Measurements from ENCODE around the gene AAGAB.
"Not testable (repeated sequence)": the region's sequence is repeated elsewhere in the genome, so short reads cannot be mapped to it uniquely, and the experiment has no call there.

AAGAB gene

GRCh38 chr15:67154249-67154648 is 100.2 kb downstream of the AAGAB start:
- DNase-seq (ENCODE audit: low read depth in 3 of 3, low spot score in 1 of 3) = no peak

GRCh38 chr15:67153044-67153443 is 101.4 kb downstream of the AAGAB start:
- not testable (repeated sequence) for DNase-seq (ENCODE audit: low read depth in 3 of 3, low spot score in 1 of 3)

GRCh38 chr15:67152429-67152828 is 102.0 kb downstream of the AAGAB start:
- no peak for DNase-seq (ENCODE audit: low read depth in 3 of 3, low spot score in 1 of 3)

Measured in stimulated activated CD4-positive, alpha-beta T cell treated with anti-CD3 and anti-CD28 coated beads, TNF-alpha, amount 100 ng/mL, for 1 hour (primary cell).